HepG2 (cell line): ENCODE results near the gene PSEN1. TPM values are rescaled to one million over a fixed set of nuclear protein-coding genes. Genes with fewer than 3 reads are reported as not detected.

Experiments used
- ATAC-seq: fragments of 200-7000 bp; cut with Tn5 transposase; 3 replicates; pipeline ENCODE4 v1.9.1; 2020; ENCODE audit warnings: mild to moderate bottlenecking, moderate library complexity
- BruUV-seq: library from RNA; stranded (reverse); fragments of 400-500 nt; replicated peaks from 2 replicates; lab custom pipeline; 2021; lab: Mats Ljungman, UMichigan
- CTCF ChIA-PET: fragments of 300-600 bp; formaldehyde crosslinking; extraction: SDS; loops from one replicate; lab custom pipeline; 2021; ENCODE audit warnings: low total read pairs, inconsistent platforms, low intra/inter-chr PET ratio; lab: Yijun Ruan, JAX
- POLR2A ChIA-PET: fragments of 350-600 bp; sonication (Branson Sonifier 250); formaldehyde crosslinking; loops from one replicate; lab custom pipeline; 2020; ENCODE audit warnings: antibody characterized with exemption, inconsistent platforms; lab: Yijun Ruan, JAX
- DNase-seq: peaks from one replicate; pipeline ENCODE4 v3.0.0-alpha.2; 2015; ENCODE audit warnings: low spot score
- FAIRE-seq: peaks from 3 replicates; lab custom pipeline; 2011; peaks lifted over from hg19 to GRCh38; lab: Jason Lieb, UNC
- H2AFZ ChIP-seq: one replicate; pipeline ENCODE4 v1.6.1; 2011; ENCODE audit warnings: low read length, inconsistent platforms
- H3K27ac ChIP-seq: fragments of 300-600 bp; 3 replicates; pipeline ENCODE4 v1.8.0; 2011; ENCODE audit warnings: mixed run types, mild to moderate bottlenecking, mixed read lengths, low read length, inconsistent platforms; ENCODE audit not compliant: insufficient read depth; ENCODE audit errors: extremely low read length
- H3K27me3 ChIP-seq, 2 experiments: fragments of 200-600 bp in 1 of 2; 2 replicates in 1 of 2; 3 replicates in 1 of 2; pipeline versions ENCODE4 v1.6.0 to v1.8.0; 2011; ENCODE audit warnings: low read length in 2 of 2, mild to moderate bottlenecking in 2 of 2, moderate library complexity in 2 of 2, inconsistent platforms in 1 of 2; ENCODE audit not compliant: insufficient read depth in 2 of 2, control insufficient read depth in 1 of 2
- H3K36me3 ChIP-seq, 2 experiments: fragments of 200-600 bp in 1 of 2; replicated peaks in 1 of 2; 2 replicates in 1 of 2; 3 replicates in 1 of 2; pipeline versions ENCODE4 v1.5.1 to v1.8.0; 2011; ENCODE audit warnings: low read length in 2 of 2, inconsistent platforms in 1 of 2; ENCODE audit not compliant: insufficient read depth in 2 of 2, control insufficient read depth in 1 of 2
- H3K4me1 ChIP-seq: 2 replicates; pipeline ENCODE4 v1.5.1; 2012; ENCODE audit warnings: low read length, inconsistent platforms; ENCODE audit not compliant: insufficient read depth
- H3K4me2 ChIP-seq: 2 replicates; pipeline ENCODE4 v1.6.0; 2011; ENCODE audit warnings: low read depth, low read length, inconsistent platforms
- H3K4me3 ChIP-seq, 3 experiments: fragments of 200-600 bp in 1 of 3; sonication (generic), shearing (Covaris generic) in 1 of 3; replicated peaks in 1 of 3; 2 replicates each; pipeline ENCODE4 v1.5.1; 2011 to 2016; ENCODE audit warnings: low read length in 3 of 3, inconsistent platforms in 2 of 3, low read depth in 2 of 3, mild to moderate bottlenecking in 2 of 3, control low read depth in 1 of 3, mixed read lengths in 1 of 3; ENCODE audit not compliant: insufficient read depth in 1 of 3
- H3K79me2 ChIP-seq: one replicate; pipeline ENCODE4 v1.6.1; 2011; ENCODE audit warnings: low read length, inconsistent platforms; ENCODE audit not compliant: insufficient read depth
- H3K9ac ChIP-seq: 2 replicates; pipeline ENCODE4 v1.6.0; 2011; ENCODE audit warnings: mild to moderate bottlenecking, low read depth, low read length, inconsistent platforms; ENCODE audit not compliant: insufficient read depth
- H3K9me3 ChIP-seq: 2 replicates; pipeline ENCODE4 v1.5.1; 2012; ENCODE audit warnings: mild to moderate bottlenecking, low read length
- H4K20me1 ChIP-seq: 2 replicates; pipeline ENCODE4 v1.6.0; 2011; ENCODE audit warnings: inconsistent platforms, mild to moderate bottlenecking, low read length, moderate library complexity; ENCODE audit not compliant: insufficient read depth
- EHMT2 ChIP-seq: fragments of 200-600 bp; sonication (generic); IDR thresholded peaks from 2 replicates; pipeline ENCODE4 v1.7.0; 2017; ENCODE audit warnings: antibody characterized with exemption, low read depth, low read length, borderline replicate concordance
- FOXA1 ChIP-seq, 2 experiments: fragments of 450-650 bp in 1 of 2; sonication (generic) in 1 of 2; formaldehyde crosslinking in 1 of 2; IDR thresholded peaks; 2 replicates each; pipeline versions ENCODE4 v1.4.0 to v1.6.1; 2016 to 2020; ENCODE audit warnings: missing genetic modification reagents in 1 of 2
- IRF2 ChIP-seq: IDR thresholded peaks from 2 replicates; pipeline ENCODE4 v1.6.1; 2018; ENCODE audit warnings: missing genetic modification reagents, missing compliant biosample characterization
- JARID2 ChIP-seq: sonication (generic); formaldehyde crosslinking; IDR thresholded peaks from 2 replicates; pipeline ENCODE4 v1.8.1; 2023; ENCODE audit warnings: missing genetic modification reagents, inconsistent platforms; ENCODE audit not compliant: insufficient replicate concordance
- MXD4 ChIP-seq: IDR thresholded peaks from 2 replicates; pipeline ENCODE4 v1.6.1; 2016; ENCODE audit warnings: mild to moderate bottlenecking, missing biosample characterization, missing genetic modification reagents
- NCOA1 ChIP-seq: sonication (generic); formaldehyde crosslinking; IDR thresholded peaks from 2 replicates; pipeline ENCODE4 v1.9.0; 2021; ENCODE audit warnings: missing genetic modification reagents
- ZNF564 ChIP-seq: sonication (generic); formaldehyde crosslinking; IDR thresholded peaks from 2 replicates; pipeline ENCODE4 v1.8.1; 2023; ENCODE audit warnings: mild to moderate bottlenecking, missing genetic modification reagents
- ZNF670 ChIP-seq: sonication (generic); formaldehyde crosslinking; IDR thresholded peaks from 2 replicates; pipeline ENCODE4 v1.8.0; 2022; ENCODE audit warnings: mild to moderate bottlenecking, missing genetic modification reagents, borderline replicate concordance
- WGBS: methylation state at CpG from one replicate; pipeline ENCODE4 v1.1.6; 2017; ENCODE audit warnings: low lambda C conversion rate; 5-methylcytosine and 5-hydroxymethylcytosine counted together
- in situ Hi-C: cut with HindIII; loops from 2 replicates; pipeline ENCODE4 v1.10.0; 2017; ENCODE audit warnings: low pct_unique_long_range_greater_than_20kb; ENCODE audit not compliant: extremely low pct_ligation_motif_present
- intact Hi-C: fragments of 100-400 bp; cut with micrococcal nuclease; formaldehyde crosslinking; loops from one replicate; pipeline ENCODE4 v1.10.0; 2022; ENCODE audit not compliant: unreplicated experiment
- polyA plus RNA-seq, 8 experiments: library from polyadenylated mRNA; depleted of rRNA in 3 of 8; stranded (reverse) in 7 of 8; unstranded in 1 of 8; fragments of >200 nt; fragmentation: Illumina TruSeq in 4 of 8; extraction: Trizol in 4 of 8; gene quantifications; 2 replicates each; pipeline versions ENCODE4 v1.2.1 to v1.2.3, GENCODE V29; 2011 to 2016; ENCODE audit warnings: low read depth in 4 of 8, missing spikeins in 1 of 8, mixed read lengths in 1 of 8; ENCODE audit not compliant: insufficient read depth in 1 of 8
- total RNA-seq, 5 experiments: library from RNA; depleted of rRNA; stranded (reverse); fragments of >200 nt; fragmentation: Illumina TruSeq; extraction: Trizol; gene quantifications; 2 replicates each; pipeline ENCODE4 v1.2.3, GENCODE V29; 2016; ENCODE audit warnings: low read depth in 1 of 5
- TF ChIP-seq, protein P1 (sequence below): sonication (generic); formaldehyde crosslinking; IDR thresholded peaks from 2 replicates; pipeline ENCODE4 v1.4.0; 2020; ENCODE audit warnings: missing genetic modification reagents; ENCODE audit errors: not compliant biosample characterization
- TF ChIP-seq, protein P2 (sequence below): sonication (generic); formaldehyde crosslinking; IDR thresholded peaks from 2 replicates; pipeline ENCODE4 v1.8.1; 2022; ENCODE audit warnings: mild to moderate bottlenecking, missing genetic modification reagents
- TF ChIP-seq, protein P3 (sequence below): sonication (generic); formaldehyde crosslinking; IDR thresholded peaks from 2 replicates; pipeline ENCODE4 v1.5.0; 2020; ENCODE audit warnings: mild to moderate bottlenecking, missing genetic modification reagents
- TF ChIP-seq, protein P4 (sequence below): sonication (generic); formaldehyde crosslinking; IDR thresholded peaks from 2 replicates; pipeline ENCODE4 v1.4.0; 2020; ENCODE audit warnings: missing genetic modification reagents, borderline replicate concordance
- TF ChIP-seq, protein P5 (sequence below): sonication (generic); formaldehyde crosslinking; IDR thresholded peaks from 2 replicates; pipeline ENCODE4 v1.4.0; 2020; ENCODE audit warnings: mild to moderate bottlenecking, missing genetic modification reagents

Gene PSEN1
- total and polyA plus RNA-seq, 2 of the 13 experiments (the other 11 are each of a cell fraction or from before 2014, with no cell fraction given) = 12.5 to 26.6 TPM

DNA sequence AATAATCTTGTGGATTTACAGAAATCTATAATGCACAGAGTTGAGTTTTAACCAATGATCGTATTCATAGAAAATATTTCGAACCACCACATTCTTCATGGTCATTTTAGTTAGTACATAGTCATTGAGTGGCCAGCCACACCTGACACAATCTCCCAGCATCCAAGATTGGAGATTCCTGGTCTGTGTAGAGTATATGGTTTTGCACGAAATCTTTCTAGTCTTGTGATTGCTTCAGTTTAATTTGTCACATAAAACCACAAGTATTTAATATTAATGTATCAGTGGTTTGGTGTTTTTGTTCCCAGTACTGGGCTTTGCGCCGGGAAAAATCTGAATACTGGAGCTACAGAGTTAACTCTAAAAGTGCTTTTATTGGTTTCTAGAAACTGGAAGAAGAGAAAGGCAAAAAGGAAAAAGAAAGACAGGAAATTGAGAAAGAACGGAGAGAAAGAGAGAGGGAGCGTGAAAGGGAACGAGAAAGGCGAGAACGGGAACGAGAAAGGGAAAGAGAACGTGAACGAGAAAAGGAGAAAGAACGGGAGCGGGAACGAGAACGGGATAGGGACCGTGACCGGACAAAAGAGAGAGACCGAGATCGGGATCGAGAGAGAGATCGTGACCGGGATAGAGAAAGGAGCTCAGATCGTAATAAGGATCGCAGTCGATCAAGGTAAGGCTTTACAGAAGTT lies 33.4 kb upstream of the PSEN1 start:
- Histone ChIP-seq H4K20me1 (no peaks in the 10 kb centered on the region), H3K4me2 (no peak overlapping the region), H3K36me3 (peaks cover 14 to 74% of the 10 kb centered on the region in 2 experiments), H3K4me3 (no peak overlapping the region), H3K27me3 (no peaks in the 10 kb centered on the region), H2AFZ (no peak overlapping the region), H3K9me3 (no peaks in the 10 kb centered on the region), H3K79me2 (peaks cover 2% of the 10 kb centered on the region), H3K9ac (no peak overlapping the region), H3K4me1 (no peaks in the 10 kb centered on the region), H3K27ac (no peak overlapping the region)
- ATAC-seq (no peak), FAIRE-seq (no peak), DNase-seq (no peak)
- ChIA-PET CTCF (no interaction called here), POLR2A (no interaction called here)
- TF ChIP-seq ZNF670 (CRISPR knock-in tag) = no peak
- no peak for TF ChIP-seq MXD4
- TF ChIP-seq, protein P1, sequence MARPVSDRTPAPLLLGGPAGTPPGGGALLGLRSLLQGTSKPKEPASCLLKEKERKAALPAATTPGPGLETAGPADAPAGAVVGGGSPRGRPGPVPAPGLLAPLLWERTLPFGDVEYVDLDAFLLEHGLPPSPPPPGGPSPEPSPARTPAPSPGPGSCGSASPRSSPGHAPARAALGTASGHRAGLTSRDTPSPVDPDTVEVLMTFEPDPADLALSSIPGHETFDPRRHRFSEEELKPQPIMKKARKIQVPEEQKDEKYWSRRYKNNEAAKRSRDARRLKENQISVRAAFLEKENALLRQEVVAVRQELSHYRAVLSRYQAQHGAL (CRISPR knock-in tag) = no peak
- no peak for TF ChIP-seq NCOA1
- TF ChIP-seq JARID2 (CRISPR knock-in tag) = no peak
- TF ChIP-seq, protein P2, sequence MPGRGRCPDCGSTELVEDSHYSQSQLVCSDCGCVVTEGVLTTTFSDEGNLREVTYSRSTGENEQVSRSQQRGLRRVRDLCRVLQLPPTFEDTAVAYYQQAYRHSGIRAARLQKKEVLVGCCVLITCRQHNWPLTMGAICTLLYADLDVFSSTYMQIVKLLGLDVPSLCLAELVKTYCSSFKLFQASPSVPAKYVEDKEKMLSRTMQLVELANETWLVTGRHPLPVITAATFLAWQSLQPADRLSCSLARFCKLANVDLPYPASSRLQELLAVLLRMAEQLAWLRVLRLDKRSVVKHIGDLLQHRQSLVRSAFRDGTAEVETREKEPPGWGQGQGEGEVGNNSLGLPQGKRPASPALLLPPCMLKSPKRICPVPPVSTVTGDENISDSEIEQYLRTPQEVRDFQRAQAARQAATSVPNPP (CRISPR knock-in tag) = no peak
- TF ChIP-seq, protein P3, sequence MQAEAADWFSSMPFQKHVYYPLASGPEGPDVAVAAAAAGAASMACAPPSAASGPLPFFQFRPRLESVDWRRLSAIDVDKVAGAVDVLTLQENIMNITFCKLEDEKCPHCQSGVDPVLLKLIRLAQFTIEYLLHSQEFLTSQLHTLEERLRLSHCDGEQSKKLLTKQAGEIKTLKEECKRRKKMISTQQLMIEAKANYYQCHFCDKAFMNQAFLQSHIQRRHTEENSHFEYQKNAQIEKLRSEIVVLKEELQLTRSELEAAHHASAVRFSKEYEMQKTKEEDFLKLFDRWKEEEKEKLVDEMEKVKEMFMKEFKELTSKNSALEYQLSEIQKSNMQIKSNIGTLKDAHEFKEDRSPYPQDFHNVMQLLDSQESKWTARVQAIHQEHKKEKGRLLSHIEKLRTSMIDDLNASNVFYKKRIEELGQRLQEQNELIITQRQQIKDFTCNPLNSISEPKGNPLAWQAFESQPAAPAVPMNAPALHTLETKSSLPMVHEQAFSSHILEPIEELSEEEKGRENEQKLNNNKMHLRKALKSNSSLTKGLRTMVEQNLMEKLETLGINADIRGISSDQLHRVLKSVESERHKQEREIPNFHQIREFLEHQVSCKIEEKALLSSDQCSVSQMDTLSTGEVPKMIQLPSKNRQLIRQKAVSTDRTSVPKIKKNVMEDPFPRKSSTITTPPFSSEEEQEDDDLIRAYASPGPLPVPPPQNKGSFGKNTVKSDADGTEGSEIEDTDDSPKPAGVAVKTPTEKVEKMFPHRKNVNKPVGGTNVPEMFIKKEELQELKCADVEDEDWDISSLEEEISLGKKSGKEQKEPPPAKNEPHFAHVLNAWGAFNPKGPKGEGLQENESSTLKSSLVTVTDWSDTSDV (CRISPR knock-in tag) = no peak
- no peak for TF ChIP-seq FOXA1 (IDR thresholded peaks at IDR 0.05)
- no peak for TF ChIP-seq FOXA1 (CRISPR knock-in tag; IDR thresholded peaks at IDR 0.05)
- TF ChIP-seq, protein P4, sequence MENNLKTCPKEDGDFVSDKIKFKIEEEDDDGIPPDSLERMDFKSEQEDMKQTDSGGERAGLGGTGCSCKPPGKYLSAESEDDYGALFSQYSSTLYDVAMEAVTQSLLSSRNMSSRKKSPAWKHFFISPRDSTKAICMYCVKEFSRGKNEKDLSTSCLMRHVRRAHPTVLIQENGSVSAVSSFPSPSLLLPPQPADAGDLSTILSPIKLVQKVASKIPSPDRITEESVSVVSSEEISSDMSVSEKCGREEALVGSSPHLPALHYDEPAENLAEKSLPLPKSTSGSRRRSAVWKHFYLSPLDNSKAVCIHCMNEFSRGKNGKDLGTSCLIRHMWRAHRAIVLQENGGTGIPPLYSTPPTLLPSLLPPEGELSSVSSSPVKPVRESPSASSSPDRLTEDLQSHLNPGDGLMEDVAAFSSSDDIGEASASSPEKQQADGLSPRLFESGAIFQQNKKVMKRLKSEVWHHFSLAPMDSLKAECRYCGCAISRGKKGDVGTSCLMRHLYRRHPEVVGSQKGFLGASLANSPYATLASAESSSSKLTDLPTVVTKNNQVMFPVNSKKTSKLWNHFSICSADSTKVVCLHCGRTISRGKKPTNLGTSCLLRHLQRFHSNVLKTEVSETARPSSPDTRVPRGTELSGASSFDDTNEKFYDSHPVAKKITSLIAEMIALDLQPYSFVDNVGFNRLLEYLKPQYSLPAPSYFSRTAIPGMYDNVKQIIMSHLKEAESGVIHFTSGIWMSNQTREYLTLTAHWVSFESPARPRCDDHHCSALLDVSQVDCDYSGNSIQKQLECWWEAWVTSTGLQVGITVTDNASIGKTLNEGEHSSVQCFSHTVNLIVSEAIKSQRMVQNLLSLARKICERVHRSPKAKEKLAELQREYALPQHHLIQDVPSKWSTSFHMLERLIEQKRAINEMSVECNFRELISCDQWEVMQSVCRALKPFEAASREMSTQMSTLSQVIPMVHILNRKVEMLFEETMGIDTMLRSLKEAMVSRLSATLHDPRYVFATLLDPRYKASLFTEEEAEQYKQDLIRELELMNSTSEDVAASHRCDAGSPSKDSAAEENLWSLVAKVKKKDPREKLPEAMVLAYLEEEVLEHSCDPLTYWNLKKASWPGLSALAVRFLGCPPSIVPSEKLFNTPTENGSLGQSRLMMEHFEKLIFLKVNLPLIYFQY = no peak
- TF ChIP-seq EHMT2 = no peak
- TF ChIP-seq IRF2 = no peak
- no peak for TF ChIP-seq ZNF564 (CRISPR knock-in tag)
- TF ChIP-seq, protein P5, sequence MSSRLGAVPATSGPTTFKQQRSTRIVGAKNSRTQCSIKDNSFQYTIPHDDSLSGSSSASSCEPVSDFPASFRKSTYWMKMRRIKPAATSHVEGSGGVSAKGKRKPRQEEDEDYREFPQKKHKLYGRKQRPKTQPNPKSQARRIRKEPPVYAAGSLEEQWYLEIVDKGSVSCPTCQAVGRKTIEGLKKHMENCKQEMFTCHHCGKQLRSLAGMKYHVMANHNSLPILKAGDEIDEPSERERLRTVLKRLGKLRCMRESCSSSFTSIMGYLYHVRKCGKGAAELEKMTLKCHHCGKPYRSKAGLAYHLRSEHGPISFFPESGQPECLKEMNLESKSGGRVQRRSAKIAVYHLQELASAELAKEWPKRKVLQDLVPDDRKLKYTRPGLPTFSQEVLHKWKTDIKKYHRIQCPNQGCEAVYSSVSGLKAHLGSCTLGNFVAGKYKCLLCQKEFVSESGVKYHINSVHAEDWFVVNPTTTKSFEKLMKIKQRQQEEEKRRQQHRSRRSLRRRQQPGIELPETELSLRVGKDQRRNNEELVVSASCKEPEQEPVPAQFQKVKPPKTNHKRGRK (CRISPR knock-in tag) = no peak
- intact Hi-C loops = no loop called here
- TSS peak; percentile 32 for BruUV-seq
- in situ Hi-C loops = no loop called here
- WGBS = 97% methylated on average over 27 of the region's 27 CpGs
